RPMI8226 (cell line): Measurements from ENCODE around the gene SLC25A15.
"Not testable (repeated sequence)": the region's sequence is repeated elsewhere in the genome, so short reads cannot be mapped to it uniquely, and the experiment has no call there.

Experiments used
- DNase-seq: peaks from one replicate; pipeline ENCODE4 v3.0.0-alpha.2; 2015

Gene SLC25A15

GRCh38 chr13:40818926-40819325 is 29.5 kb downstream of the SLC25A15 start:
- no peak for DNase-seq

DNA sequence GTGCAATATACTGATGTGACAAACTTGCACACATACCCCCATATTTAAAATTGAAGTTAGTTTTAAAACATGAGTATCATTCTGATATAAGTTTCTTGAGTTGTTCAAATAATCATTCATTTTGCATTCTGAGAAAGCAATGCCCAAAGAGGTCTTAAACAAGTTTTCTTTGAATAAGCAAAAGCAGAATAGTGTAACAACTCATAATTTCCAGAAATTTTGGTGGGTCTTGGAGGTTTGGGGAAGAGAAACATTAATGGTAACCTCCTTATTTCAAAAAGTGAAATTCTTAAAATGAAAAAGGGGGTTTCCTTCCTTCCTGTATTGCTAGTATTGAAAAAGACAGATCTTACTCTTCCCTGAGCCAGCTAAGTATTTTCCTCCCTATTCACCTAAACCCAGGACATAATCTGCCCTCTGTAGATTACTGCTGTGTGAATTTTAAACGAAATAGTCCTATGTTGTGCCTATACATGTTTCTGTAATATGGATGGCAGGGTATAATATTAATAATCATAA is 30.4 kb downstream of the SLC25A15 start:
- DNase-seq: no peak

DNA sequence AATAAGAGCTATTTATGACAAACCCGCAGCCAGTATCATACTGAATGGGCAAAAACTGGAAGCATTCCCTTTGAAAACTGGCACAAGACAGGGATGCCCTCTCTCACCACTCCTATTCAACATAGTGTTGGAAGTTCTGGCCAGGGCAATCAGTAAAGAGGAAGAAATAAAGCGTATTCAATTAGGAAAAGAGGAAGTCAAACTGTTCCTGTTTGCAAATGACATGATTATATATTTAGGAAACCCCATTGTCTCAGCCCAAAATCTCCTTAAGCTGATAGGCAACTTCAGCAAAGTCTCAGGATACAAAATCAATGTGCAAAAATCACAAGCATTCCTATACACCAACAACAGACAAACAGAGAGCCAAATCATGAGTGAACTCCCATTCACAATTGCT is 50.3 kb downstream of the SLC25A15 start:
- DNase-seq: not testable (repeated sequence)

DNA sequence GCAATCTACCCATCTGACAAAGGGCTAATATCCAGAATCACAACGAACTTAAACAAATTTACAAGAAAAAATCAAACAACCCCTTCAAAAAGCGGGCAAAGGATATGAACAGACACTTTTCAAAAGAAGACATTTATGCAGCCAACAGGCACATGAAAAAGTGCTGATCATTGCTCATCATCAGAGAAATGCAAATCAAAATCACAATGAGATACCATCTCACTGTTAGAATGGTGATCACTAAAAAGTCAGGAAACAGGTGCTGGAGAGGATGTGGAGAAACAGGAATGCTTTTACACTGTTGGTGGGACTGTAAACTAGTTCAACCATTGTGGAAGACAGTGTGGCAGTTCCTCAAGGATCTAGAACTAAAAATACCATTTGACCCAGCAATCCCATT is 51.5 kb downstream of the SLC25A15 start:
- DNase-seq: not testable (repeated sequence)
